AG10803 (cell line): ENCODE measurements around the gene MYO16.

Experiments
- DNase-seq: peaks from one replicate; pipeline ENCODE4 v3.0.0; 2010; ENCODE audit warnings: low read depth
- H3K4me3 ChIP-seq: 2 replicates; pipeline ENCODE4 v1.5.1; 2011; ENCODE audit warnings: mild to moderate bottlenecking, low read length, control low read depth
- TF ChIP-seq, protein P1 (sequence below): conservative IDR thresholded peaks from 2 replicates; pipeline ENCODE4 v1.5.1; 2011; ENCODE audit warnings: mild to moderate bottlenecking, low read length, control low read depth, inconsistent platforms

MYO16 gene

DNA sequence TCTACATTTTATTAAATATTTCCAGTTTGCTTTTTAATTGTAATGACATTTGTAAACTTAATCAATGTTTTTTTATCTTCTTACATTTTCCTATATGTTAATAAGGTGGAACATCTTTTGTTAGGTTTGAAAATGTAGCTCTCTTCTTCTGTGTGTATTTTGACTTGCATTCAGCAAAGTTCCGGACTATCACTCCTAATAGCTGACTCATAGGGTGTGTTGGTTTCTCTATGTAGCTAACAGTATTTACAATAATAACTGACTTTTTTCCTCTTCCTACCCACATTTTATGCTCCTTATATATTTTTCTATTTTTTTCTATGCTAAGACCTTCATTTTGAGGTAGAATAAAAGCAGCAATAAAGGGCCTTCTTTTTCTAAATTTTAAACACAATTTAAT lies 28.1 kb downstream of the MYO16 start:
- TF ChIP-seq, protein P1, sequence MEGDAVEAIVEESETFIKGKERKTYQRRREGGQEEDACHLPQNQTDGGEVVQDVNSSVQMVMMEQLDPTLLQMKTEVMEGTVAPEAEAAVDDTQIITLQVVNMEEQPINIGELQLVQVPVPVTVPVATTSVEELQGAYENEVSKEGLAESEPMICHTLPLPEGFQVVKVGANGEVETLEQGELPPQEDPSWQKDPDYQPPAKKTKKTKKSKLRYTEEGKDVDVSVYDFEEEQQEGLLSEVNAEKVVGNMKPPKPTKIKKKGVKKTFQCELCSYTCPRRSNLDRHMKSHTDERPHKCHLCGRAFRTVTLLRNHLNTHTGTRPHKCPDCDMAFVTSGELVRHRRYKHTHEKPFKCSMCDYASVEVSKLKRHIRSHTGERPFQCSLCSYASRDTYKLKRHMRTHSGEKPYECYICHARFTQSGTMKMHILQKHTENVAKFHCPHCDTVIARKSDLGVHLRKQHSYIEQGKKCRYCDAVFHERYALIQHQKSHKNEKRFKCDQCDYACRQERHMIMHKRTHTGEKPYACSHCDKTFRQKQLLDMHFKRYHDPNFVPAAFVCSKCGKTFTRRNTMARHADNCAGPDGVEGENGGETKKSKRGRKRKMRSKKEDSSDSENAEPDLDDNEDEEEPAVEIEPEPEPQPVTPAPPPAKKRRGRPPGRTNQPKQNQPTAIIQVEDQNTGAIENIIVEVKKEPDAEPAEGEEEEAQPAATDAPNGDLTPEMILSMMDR: no peak
- no peak overlapping the region for H3K4me3 ChIP-seq
- no peak for DNase-seq

DNA sequence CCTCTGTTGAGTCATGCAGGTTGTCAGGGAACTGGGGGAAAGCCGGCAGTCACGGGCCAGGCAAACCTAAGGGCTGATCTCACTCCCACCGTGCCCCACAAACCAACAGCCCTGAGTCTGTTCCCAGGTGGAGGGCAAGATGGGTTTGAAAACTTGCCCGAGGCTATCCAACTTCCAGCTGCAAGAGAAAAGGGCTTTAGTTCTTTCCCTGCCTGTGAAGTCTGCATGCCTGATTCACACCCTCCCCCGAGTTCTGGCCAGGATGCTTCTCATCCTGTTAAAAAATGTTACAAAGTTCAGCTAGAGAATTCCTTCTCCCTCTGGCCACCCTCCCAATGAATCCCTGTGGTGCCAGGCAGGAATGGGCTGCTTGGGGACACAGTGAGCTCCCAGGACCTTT lies 33.1 kb downstream of the MYO16 start:
- H3K4me3 ChIP-seq: no peak overlapping the region
- DNase-seq: no peak
- TF ChIP-seq, protein P1: no peak

DNA sequence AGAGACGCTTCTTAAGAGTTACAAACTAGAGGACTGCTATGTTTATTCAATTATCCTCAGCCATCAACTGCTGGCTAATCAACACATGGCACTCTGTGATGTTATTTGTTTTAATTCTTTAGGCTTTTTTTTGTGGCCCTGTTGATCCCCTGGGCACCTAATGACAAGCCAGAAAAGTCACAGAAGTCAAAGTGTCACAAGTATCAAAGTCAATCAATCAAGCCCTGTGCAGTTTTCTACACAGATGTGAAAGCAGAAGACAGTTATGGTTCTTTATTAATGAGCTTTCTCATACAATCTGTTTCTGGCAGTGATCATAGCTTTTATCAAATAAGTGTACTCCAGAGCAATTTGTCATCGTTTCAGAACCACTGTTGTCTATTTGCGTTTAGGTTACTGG lies 34.3 kb downstream of the MYO16 start:
- no peak overlapping the region for H3K4me3 ChIP-seq
- TF ChIP-seq, protein P1: no peak
- no peak for DNase-seq

DNA sequence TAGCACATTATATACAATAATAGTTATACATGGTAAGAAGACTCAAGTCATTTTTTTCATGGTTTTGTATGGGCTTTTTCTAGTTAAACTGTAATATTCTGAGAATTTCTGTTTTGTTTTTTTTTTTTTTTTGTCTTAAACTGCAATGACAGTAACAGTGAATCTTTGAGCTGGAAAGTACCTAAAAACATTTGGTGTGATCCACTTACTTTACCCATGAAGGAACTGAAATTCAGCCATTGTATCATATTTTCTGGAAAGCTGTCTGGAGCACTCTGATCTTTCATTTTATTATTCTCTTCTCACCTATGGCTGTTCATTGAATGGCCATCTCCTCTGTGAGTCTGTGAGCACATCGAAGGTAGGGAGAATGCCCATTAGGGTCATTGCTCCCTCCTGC lies 37.8 kb downstream of the MYO16 start:
- DNase-seq: no peak
- TF ChIP-seq, protein P1: no peak
- no peak overlapping the region for H3K4me3 ChIP-seq

DNA sequence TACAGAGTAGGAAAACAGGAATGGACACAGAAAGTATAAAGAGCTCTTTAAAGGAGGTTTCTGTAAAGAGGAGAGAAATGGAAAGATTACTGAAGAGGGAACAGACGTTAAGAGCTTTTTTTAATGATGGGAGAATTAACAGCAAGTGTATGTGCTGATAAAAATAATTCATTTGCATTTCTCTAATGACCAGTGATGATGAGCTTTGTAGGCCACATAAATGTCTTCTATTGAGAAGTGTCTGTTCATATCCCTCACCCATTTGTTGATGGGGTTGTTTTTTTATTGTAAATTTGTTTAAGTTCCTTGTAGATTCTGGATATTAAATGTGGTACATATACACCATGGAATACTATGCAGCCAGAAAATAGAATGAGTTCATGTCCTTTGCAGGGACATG lies 40.0 kb downstream of the MYO16 start:
- no peak for DNase-seq
- no peak overlapping the region for H3K4me3 ChIP-seq
- TF ChIP-seq, protein P1: no peak

DNA sequence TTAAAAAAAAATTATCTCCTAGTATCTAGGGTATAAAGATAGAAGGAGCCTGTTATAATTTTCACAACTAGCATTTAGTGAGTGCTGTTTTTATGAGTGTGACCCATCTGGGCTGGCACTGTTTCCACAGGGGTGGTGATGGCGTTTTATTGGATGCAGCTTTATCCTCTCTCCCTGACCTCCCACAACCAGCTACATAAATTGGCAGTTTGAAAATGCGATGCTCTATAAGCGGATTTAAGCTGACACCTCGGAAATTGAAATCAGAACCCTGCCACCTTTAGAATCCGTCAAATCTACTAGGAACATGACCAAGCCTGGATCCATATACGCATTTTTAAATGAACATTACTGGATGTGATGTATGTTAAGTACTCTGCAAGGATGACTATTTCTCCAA lies 44.9 kb downstream of the MYO16 start:
- TF ChIP-seq, protein P1: no peak
- DNase-seq: no peak
- no peak overlapping the region for H3K4me3 ChIP-seq

DNA sequence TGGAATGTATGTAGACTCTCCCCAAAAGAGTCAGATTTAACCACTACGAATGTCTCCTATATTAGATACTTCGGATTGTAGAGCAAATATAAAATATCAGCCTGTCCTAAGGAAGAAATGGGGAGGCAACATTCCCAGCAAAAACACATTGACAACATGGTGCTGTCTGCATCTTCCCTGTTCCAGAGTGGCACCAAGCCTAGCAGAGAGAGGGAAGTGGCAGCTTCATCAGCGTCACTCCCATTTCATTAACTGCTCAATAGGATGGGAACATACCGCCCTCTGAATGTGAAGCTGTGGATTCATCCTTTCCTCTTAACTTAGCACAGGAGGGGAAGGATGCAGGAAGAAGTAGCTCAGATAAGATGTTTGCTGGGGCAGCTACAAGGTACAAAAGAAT lies 45.4 kb downstream of the MYO16 start:
- TF ChIP-seq, protein P1: no peak

More for the DNA sequence above, 45.4 kb downstream of the MYO16 start:
- DNase-seq: no peak
- no peak overlapping the region for H3K4me3 ChIP-seq
